Fibroblast of lung (primary cell): ENCODE measurements around the gene MXD1. TPM values are rescaled to one million over a fixed set of nuclear protein-coding genes. Genes with fewer than 3 reads are reported as not detected.

Experiments
- DNase-seq, 2 donors: peaks; one replicate each; pipeline versions ENCODE4 v3.0.0 to v3.0.0-alpha.2; 2010; ENCODE audit warnings: low read depth in 2 of 2
- H2AFZ ChIP-seq: 2 replicates; pipeline ENCODE4 v1.5.1; 2012; ENCODE audit warnings: low read length, control low read depth, inconsistent platforms
- H3K27ac ChIP-seq: 2 replicates; pipeline ENCODE4 v1.5.1; 2011; ENCODE audit warnings: low read length, control low read depth; ENCODE audit not compliant: insufficient read depth
- H3K27me3 ChIP-seq: 2 replicates; pipeline ENCODE4 v1.5.1; 2011; ENCODE audit warnings: mild to moderate bottlenecking, low read length; ENCODE audit not compliant: control insufficient read depth, insufficient read depth
- H3K36me3 ChIP-seq: 2 replicates; pipeline ENCODE4 v1.5.1; 2011; ENCODE audit warnings: low read length; ENCODE audit not compliant: control insufficient read depth, insufficient read depth
- H3K4me1 ChIP-seq: 2 replicates; pipeline ENCODE4 v1.5.1; 2011; ENCODE audit warnings: low read length; ENCODE audit not compliant: control insufficient read depth, insufficient read depth; ENCODE audit errors: extremely low read depth
- H3K4me2 ChIP-seq: 2 replicates; pipeline ENCODE4 v1.5.1; 2011; ENCODE audit warnings: low read length, control low read depth; ENCODE audit not compliant: insufficient read depth; ENCODE audit errors: extremely low read depth
- H3K4me3 ChIP-seq, 4 experiments: fragments of 200-600 bp in 1 of 4; sonication (generic) in 1 of 4; replicated peaks in 1 of 4; 2 replicates each; pipeline ENCODE4 v1.5.1; 2011 to 2016; ENCODE audit warnings: low read length in 4 of 4, low read depth in 3 of 4, mild to moderate bottlenecking in 3 of 4, control low read depth in 2 of 4, inconsistent platforms in 1 of 4, mixed read lengths in 1 of 4; ENCODE audit not compliant: insufficient read depth in 1 of 4; ENCODE audit errors: control extremely low read depth in 1 of 4
- H3K79me2 ChIP-seq: 2 replicates; pipeline ENCODE4 v1.5.1; 2012; ENCODE audit warnings: mild to moderate bottlenecking, low read length, inconsistent platforms; ENCODE audit not compliant: control insufficient read depth, insufficient read depth
- H3K9ac ChIP-seq: 2 replicates; pipeline ENCODE4 v1.5.1; 2011; ENCODE audit warnings: mild to moderate bottlenecking, low read length, control low read depth; ENCODE audit not compliant: insufficient read depth
- H3K9me3 ChIP-seq: 2 replicates; pipeline ENCODE4 v1.5.1; 2012; ENCODE audit warnings: low read depth, low read length; ENCODE audit not compliant: control insufficient read depth, insufficient read depth
- H4K20me1 ChIP-seq: 2 replicates; pipeline ENCODE4 v1.5.1; 2011; ENCODE audit warnings: low read length; ENCODE audit not compliant: control insufficient read depth, insufficient read depth; ENCODE audit errors: extremely low read depth
- CTCF ChIP-seq, 2 donors: IDR thresholded peaks in 1 of 2; conservative IDR thresholded peaks in 1 of 2; 1 replicate in 1 of 2; 2 replicates in 1 of 2; pipeline ENCODE4 v1.5.1; 2011 to 2012; ENCODE audit warnings: low read length in 2 of 2, control low read depth in 1 of 2, inconsistent platforms in 1 of 2, low read depth in 1 of 2, mild to moderate bottlenecking in 1 of 2
- EZH2 ChIP-seq: IDR thresholded peaks from 2 replicates; pipeline ENCODE4 v1.5.1; 2012; ENCODE audit warnings: low read length, control low read depth, mild to moderate bottlenecking; ENCODE audit errors: missing control alignments
- polyA plus RNA-seq, 2 donors: library from polyadenylated mRNA; depleted of rRNA in 1 of 2; stranded (reverse) in 1 of 2; unstranded in 1 of 2; fragments of >200 nt; gene quantifications; 2 replicates each; pipeline ENCODE4 v1.2.1, GENCODE V29; 2011 to 2012; ENCODE audit warnings: missing spikeins in 1 of 2
- total RNA-seq: library from RNA; depleted of rRNA; stranded (reverse); fragments of >200 nt; gene quantifications from 2 replicates; pipeline ENCODE4 v1.2.1, GENCODE V29; 2014

Gene MXD1
- total and polyA plus RNA-seq, 2 donors (not counting 1 experiment from before 2014, with no cell fraction given) = 5.4 to 8.4 TPM

DNA sequence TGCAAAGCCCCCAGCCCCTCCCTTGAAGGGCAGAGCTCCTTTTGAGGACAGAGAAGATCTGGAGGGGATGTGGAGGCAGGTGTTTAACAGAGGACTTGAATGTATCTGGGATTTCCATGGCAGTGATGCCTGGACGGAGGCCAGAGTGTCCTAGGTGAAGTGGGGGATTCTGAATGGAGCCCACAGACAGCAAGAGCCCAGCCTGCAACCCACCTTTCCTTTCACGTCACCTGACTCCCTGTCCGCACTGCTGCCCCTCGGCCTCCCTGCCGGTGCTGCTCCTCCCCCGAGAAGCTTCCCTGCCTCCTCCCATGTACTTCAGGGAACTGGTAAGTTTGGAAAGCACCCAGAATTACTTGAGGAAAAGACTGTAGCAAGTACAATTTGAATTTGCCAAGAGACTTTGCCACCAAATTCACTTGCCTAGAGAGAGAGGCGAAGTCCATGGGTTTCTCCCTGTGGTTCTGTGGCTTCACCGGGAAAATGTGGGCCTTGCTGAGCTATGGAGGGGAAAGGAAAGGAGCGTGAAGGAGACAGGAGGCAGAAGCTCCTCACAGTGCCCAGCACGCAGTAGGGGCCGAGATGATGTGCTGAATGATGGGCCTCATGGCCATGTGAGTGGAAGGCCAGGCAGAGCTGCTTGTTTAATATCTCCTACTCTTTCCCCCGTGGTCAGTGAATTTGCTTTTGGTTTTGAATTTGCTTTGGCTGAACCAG, 60.4 kb downstream of the MXD1 start:
- Histone ChIP-seq H4K20me1 (no peaks in the 10 kb centered on the region), H3K27me3 (no peaks in the 10 kb centered on the region), H3K79me2 (no peaks in the 10 kb centered on the region), H3K4me2 (no peak overlapping the region), H3K4me3 (no peak overlapping the region), H2AFZ (no peak overlapping the region), H3K9me3 (no peaks in the 10 kb centered on the region), H3K4me1 (no peaks in the 10 kb centered on the region), H3K36me3 (no peaks in the 10 kb centered on the region), H3K27ac (no peak overlapping the region), H3K9ac (no peak overlapping the region)
- no peak for DNase-seq
- no peak for TF ChIP-seq EZH2

GRCh38 chr2:69975853-69976462, 61.0 kb downstream of the MXD1 start:
- Histone ChIP-seq H3K4me2 (no peak overlapping the region), H3K4me3 (no peak overlapping the region), H4K20me1 (no peaks in the 10 kb centered on the region), H3K4me1 (no peaks in the 10 kb centered on the region), H2AFZ (no peak overlapping the region), H3K36me3 (no peaks in the 10 kb centered on the region), H3K79me2 (no peaks in the 10 kb centered on the region), H3K27ac (no peak overlapping the region), H3K9ac (no peak overlapping the region), H3K27me3 (no peaks in the 10 kb centered on the region), H3K9me3 (no peaks in the 10 kb centered on the region)
- no peak for TF ChIP-seq CTCF (conservative IDR thresholded peaks at IDR 0.05 in 1 of 2, IDR thresholded peaks at IDR 0.05 in 1 of 2; ENCODE audit: low read depth in 1 of 2, low read length in 2 of 2)
- TF ChIP-seq EZH2 = no peak
- no peak for DNase-seq

DNA sequence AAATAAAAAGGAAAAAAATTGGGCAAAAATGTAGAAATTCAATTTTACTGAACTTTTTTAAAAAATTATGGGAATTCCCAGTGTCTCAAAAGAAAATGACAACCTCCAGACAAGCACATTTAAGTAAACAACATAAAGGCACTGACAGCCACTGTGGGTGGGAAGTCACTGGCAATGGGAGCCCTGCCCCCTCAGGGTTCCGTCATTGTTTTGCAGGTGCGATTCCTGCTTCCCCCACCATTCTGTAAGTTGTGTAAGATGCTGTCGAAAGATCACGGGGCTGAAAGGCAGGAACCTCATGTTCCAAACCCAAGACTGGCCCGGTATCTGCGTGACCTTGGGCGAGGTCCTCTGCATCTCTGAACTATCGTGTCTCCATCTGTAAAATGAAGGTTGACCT, 62.3 kb downstream of the MXD1 start:
- Histone ChIP-seq H2AFZ (no peak overlapping the region), H3K27me3 (no peaks in the 10 kb centered on the region), H3K4me2 (no peak overlapping the region), H3K4me1 (no peaks in the 10 kb centered on the region), H3K36me3 (no peaks in the 10 kb centered on the region), H3K4me3 (no peak overlapping the region), H3K9me3 (no peaks in the 10 kb centered on the region), H3K27ac (no peak overlapping the region), H3K79me2 (no peaks in the 10 kb centered on the region), H3K9ac (no peak overlapping the region), H4K20me1 (no peaks in the 10 kb centered on the region)
- DNase-seq = no peak
- TF ChIP-seq CTCF (conservative IDR thresholded peaks at IDR 0.05 in 1 of 2, IDR thresholded peaks at IDR 0.05 in 1 of 2; ENCODE audit: low read depth in 1 of 2, low read length in 2 of 2) (no peak), EZH2 (no peak)
